ACC112 (cell line): Measurements from ENCODE around the gene ASIC4.

ENCODE experiments used
- H2AFZ ChIP-seq: fragments of 200-600 bp; sonication (generic); one replicate; pipeline ENCODE4 v1.6.0; 2017; ENCODE audit warnings: antibody characterized with exemption, low read length; ENCODE audit not compliant: unreplicated experiment
- H3K27ac ChIP-seq: fragments of 200-600 bp; sonication (generic); 2 replicates; pipeline ENCODE4 v1.5.1; 2014; ENCODE audit warnings: low read depth, mild to moderate bottlenecking, antibody characterized with exemption, low read length, moderate library complexity
- H3K27me3 ChIP-seq: fragments of 200-600 bp; sonication (generic); 2 replicates; pipeline ENCODE4 v1.6.1; 2014; ENCODE audit warnings: mild to moderate bottlenecking, antibody characterized with exemption, low read length, moderate library complexity, mixed read lengths; ENCODE audit not compliant: insufficient read depth
- H3K36me3 ChIP-seq: fragments of 200-600 bp; sonication (generic); 2 replicates; pipeline ENCODE4 v1.6.1; 2016; ENCODE audit warnings: mild to moderate bottlenecking, antibody characterized with exemption, low read length, moderate library complexity, mixed read lengths; ENCODE audit not compliant: insufficient read depth
- H3K4me1 ChIP-seq: fragments of 200-600 bp; sonication (generic); one replicate; pipeline ENCODE4 v1.6.1; 2016; ENCODE audit warnings: low read length, mixed read lengths; ENCODE audit not compliant: insufficient read depth, unreplicated experiment, control insufficient read depth
- H3K4me3 ChIP-seq: fragments of 200-600 bp; sonication (generic); 2 replicates; pipeline ENCODE4 v1.5.1; 2014; ENCODE audit warnings: mild to moderate bottlenecking, low read depth, low read length
- H3K79me2 ChIP-seq: fragments of 200-600 bp; sonication (generic); one replicate; pipeline ENCODE4 v1.6.0; 2016; ENCODE audit warnings: low read length; ENCODE audit not compliant: control insufficient read depth, unreplicated experiment, insufficient read depth

The ASIC4 gene

GRCh38 chr2:219510512-219511135 lies 3.7 kb upstream of the ASIC4 start:
- no peak overlapping the region for H2AFZ ChIP-seq
- no peak overlapping the region; the same call in 1 of the 2 replicates for H3K4me3 ChIP-seq
- peaks cover 12% of the 10 kb centered on the region for H3K4me1 ChIP-seq
- H3K36me3 ChIP-seq, result no peaks in the 10 kb centered on the region
- H3K79me2 ChIP-seq, result no peaks in the 10 kb centered on the region
- no peak overlapping the region for H3K27ac ChIP-seq
- peaks cover 38% of the 10 kb centered on the region for H3K27me3 ChIP-seq

GRCh38 chr2:219511547-219512325 lies 2.5 kb upstream of the ASIC4 start:
- H2AFZ ChIP-seq, result no peak overlapping the region
- peaks cover 42% of the 10 kb centered on the region for H3K27me3 ChIP-seq
- H3K4me3 ChIP-seq, result no peak overlapping the region
- H3K36me3 ChIP-seq, result no peaks in the 10 kb centered on the region
- H3K27ac ChIP-seq, result no peak overlapping the region
- H3K79me2 ChIP-seq, result no peaks in the 10 kb centered on the region
- H3K4me1 ChIP-seq, result peaks cover 12% of the 10 kb centered on the region

GRCh38 chr2:219512524-219513216 lies 1.6 kb upstream of the ASIC4 start:
- Histone ChIP-seq H3K79me2 (no peaks in the 10 kb centered on the region), H3K4me3 (no peak overlapping the region), H3K27ac (no peak overlapping the region), H3K36me3 (no peaks in the 10 kb centered on the region), H3K27me3 (peaks cover 49% of the 10 kb centered on the region), H3K4me1 (peaks cover 12% of the 10 kb centered on the region), H2AFZ (no peak overlapping the region)

GRCh38 chr2:219513787-219514186 lies 495 bp upstream of the ASIC4 start:
- Histone ChIP-seq H3K27ac (no peak overlapping the region), H2AFZ (no peak overlapping the region), H3K36me3 (no peaks in the 10 kb centered on the region), H3K4me3 (no peak overlapping the region), H3K4me1 (peaks cover 12% of the 10 kb centered on the region), H3K27me3 (peaks cover 49% of the 10 kb centered on the region), H3K79me2 (no peaks in the 10 kb centered on the region)

GRCh38 chr2:219514836-219515235 lies 554 bp downstream of the ASIC4 start:
- peaks cover 49% of the 10 kb centered on the region for H3K27me3 ChIP-seq
- H3K4me1 ChIP-seq, result peaks cover 12% of the 10 kb centered on the region
- H3K27ac ChIP-seq, result no peak overlapping the region
- no peak overlapping the region for H3K4me3 ChIP-seq
- no peak overlapping the region for H2AFZ ChIP-seq
- no peaks in the 10 kb centered on the region for H3K79me2 ChIP-seq
- no peaks in the 10 kb centered on the region for H3K36me3 ChIP-seq

- no peak overlapping the region for H3K4me3 ChIP-seq
- H3K79me2 ChIP-seq, result no peaks in the 10 kb centered on the region
- peaks cover 16% of the 10 kb centered on the region for H3K4me1 ChIP-seq
- no peak overlapping the region for H2AFZ ChIP-seq
- no peak overlapping the region for H3K27ac ChIP-seq
- no peaks in the 10 kb centered on the region for H3K36me3 ChIP-seq
- peaks cover 49% of the 10 kb centered on the region for H3K27me3 ChIP-seq
Observed at GRCh38 chr2:219515874-219516629, 1.8 kb downstream of the ASIC4 start.

- H3K36me3 ChIP-seq, result no peaks in the 10 kb centered on the region
- H2AFZ ChIP-seq, result no peak overlapping the region
- H3K4me3 ChIP-seq, result no peak overlapping the region
- peaks cover 24% of the 10 kb centered on the region for H3K4me1 ChIP-seq
- H3K27ac ChIP-seq, result no peak overlapping the region
- peaks cover 47% of the 10 kb centered on the region for H3K27me3 ChIP-seq
- H3K79me2 ChIP-seq, result no peaks in the 10 kb centered on the region
Observed at GRCh38 chr2:219516888-219517287, 2.6 kb downstream of the ASIC4 start.

- Histone ChIP-seq H3K27me3 (peaks cover 35% of the 10 kb centered on the region), H3K27ac (no peak overlapping the region), H3K79me2 (no peaks in the 10 kb centered on the region)
Observed at GRCh38 chr2:219517954-219518778, 3.9 kb downstream of the ASIC4 start.

GRCh38 chr2:219519526-219519916 lies 5.2 kb downstream of the ASIC4 start:
- Histone ChIP-seq H3K36me3 (no peaks in the 10 kb centered on the region), H3K4me3 (no peak overlapping the region), H3K4me1 (peaks cover 21% of the 10 kb centered on the region), H3K27me3 (peaks cover 21% of the 10 kb centered on the region), H3K79me2 (no peaks in the 10 kb centered on the region), H2AFZ (no peak overlapping the region), H3K27ac (no peak overlapping the region)

More at GRCh38 chr2:219517954-219518778, 3.9 kb downstream of the ASIC4 start:
- Histone ChIP-seq H3K36me3 (no peaks in the 10 kb centered on the region), H2AFZ (no peak overlapping the region), H3K4me1 (peaks cover 28% of the 10 kb centered on the region), H3K4me3 (no peak overlapping the region)

- Histone ChIP-seq H2AFZ (no peak overlapping the region), H3K4me1 (peaks cover 21% of the 10 kb centered on the region), H3K4me3 (no peak overlapping the region), H3K79me2 (no peaks in the 10 kb centered on the region), H3K36me3 (no peaks in the 10 kb centered on the region), H3K27me3 (peaks cover 15% of the 10 kb centered on the region), H3K27ac (no peak overlapping the region)
Observed at GRCh38 chr2:219520079-219520478, 5.8 kb downstream of the ASIC4 start.
